22Rv1 (cell line): ENCODE data around the gene ARID1B.

ENCODE experiments used
- H3K27ac ChIP-seq: fragments of 450-650 bp; 2 replicates; pipeline ENCODE4 v1.5.1; 2017
- CTCF ChIP-seq: fragments of 450-650 bp; IDR thresholded peaks from 2 replicates; pipeline ENCODE4 v1.5.1; 2017; ENCODE audit warnings: mild to moderate bottlenecking
- ZFX ChIP-seq: fragments of 450-650 bp; IDR thresholded peaks from 2 replicates; pipeline ENCODE4 v1.6.1; 2017; ENCODE audit warnings: antibody characterized with exemption, borderline replicate concordance

ARID1B gene

DNA sequence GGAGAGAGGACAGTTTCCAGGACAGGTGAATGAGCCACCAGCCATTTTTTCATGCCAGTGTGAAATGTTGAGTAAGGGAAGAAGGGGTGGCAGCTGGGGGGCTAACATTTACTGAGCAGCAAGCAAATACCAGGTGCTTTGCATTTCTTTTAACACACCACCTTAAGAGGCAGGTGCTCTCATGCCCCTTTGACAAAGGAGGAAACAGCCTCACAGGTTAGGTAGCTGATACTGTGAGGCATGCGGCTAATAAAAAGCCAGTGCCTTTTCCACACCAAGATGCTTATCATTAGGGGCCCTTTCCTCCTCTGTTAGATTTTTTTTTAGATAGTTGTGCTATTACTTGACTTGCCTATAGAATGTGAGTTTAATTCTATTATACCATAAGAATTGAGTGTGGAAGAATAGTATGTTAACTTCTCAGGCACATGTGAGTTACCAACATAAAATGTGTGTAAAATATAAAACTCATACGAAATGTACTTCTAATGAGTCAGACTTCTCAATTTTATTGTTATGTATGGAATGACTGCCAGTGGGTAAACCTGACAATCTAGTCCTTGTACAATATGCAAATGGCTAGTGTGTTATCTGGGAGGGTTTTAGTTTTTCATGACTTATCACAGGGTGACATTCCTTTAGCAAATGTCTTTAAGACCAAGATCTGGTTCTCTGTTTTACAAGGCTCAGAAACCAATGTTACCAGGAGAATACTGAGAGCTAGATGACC is 286.2 kb downstream of the ARID1B start:
- TF ChIP-seq CTCF, result no peak
- no peak for TF ChIP-seq ZFX
- H3K27ac ChIP-seq, result no peak overlapping the region

DNA sequence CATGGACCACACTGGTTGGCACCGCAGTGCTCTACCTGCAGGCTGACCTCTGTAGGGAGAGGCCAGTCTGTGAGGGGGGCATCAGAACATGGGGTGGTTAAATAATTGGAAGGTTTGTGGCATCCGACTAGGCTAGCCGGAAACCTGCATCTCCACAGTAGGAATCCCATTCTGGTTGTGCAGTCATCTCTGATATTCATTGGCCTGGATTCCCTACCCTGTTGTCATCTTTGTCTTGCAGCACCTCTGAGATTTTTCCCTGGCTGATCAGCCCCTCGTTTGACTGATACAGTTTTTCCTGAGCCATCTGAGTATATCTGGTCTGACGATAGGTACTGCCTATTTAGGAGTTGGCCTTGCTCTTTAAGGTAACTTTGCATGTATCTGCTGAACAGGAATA is 286.7 kb downstream of the ARID1B start:
- no peak overlapping the region for H3K27ac ChIP-seq
- TF ChIP-seq ZFX (no peak), CTCF (no peak)

DNA sequence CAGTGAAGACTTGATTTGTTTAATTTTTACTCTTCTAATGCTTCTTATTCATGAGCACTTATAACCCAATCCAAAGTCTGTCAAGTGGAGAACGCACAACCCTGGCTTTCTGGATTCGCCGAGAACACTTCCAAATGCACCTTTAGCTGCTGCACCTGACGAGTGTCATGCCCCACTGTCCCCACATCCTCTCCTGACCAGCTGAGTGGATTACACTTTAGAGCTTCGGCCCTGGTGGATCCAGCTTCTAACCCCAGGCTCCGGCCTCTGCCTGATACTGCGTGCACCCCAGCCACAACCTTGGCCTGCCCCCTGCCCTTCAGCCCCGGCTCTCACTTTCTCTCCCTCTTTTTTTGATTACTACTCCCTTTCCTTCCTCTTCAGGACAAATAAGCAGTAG is 287.3 kb downstream of the ARID1B start:
- TF ChIP-seq CTCF (no peak), ZFX (no peak)
- no peak overlapping the region for H3K27ac ChIP-seq

- TF ChIP-seq CTCF, result no peak
- TF ChIP-seq ZFX, result no peak
- no peak overlapping the region for H3K27ac ChIP-seq
Measured at GRCh38 chr6:157065366-157065765, 288.2 kb downstream of the ARID1B start.

DNA sequence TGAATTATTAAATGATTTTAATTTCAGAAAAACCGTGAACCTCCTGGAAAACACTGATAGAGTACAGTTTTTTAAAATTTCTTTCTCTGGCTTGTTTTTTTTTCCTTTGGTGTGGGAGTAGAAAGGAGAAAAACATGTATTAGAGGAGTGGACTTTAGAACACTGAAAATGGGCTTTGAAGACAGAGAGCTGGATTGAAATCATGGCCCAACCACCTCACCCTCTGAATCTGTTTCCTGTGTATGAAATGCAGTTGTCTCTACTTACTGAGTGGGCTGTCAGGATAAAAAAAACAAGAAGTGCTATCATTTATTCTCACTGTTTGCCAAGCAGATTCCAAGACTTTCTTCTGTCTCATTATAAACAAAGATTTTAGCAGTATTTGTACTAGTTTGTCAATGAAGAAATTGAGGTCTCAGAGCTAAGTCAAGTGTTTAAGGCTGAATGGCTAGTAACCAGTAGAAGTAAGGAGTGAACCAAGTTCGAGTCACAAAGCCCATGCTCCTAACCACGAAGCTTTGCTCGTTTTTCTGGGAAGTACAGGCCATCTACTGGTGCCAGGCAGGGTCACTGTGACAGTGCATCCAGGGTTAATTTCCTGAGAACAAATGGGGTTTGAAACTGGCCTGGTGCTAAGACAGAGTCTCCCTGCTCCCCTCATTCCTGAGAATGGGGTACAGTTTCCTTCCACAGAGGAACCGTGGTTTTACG is 289.8 kb downstream of the ARID1B start:
- no peak overlapping the region for H3K27ac ChIP-seq
- no peak for TF ChIP-seq CTCF
- TF ChIP-seq ZFX, result no peak

DNA sequence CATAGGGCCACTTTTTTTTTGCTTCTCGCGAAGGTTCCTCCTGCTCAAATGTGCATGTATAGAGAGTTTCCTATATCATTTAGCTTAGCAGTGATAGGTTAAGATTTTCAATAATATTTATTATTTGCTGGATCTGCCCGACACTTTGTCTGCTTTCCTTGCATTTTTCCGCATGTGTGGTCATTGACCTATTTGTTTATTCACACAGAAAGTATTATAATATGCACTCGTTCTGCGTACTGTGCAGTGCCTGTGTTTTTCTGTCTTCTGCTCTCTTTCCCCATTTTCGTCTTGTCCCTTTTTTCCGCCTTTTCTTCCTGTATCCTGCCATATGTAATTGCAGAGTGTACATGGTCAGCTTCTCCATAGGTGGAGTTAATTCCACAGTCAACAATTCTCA is 290.3 kb downstream of the ARID1B start:
- TF ChIP-seq ZFX (no peak), CTCF (no peak)
- no peak overlapping the region for H3K27ac ChIP-seq

DNA sequence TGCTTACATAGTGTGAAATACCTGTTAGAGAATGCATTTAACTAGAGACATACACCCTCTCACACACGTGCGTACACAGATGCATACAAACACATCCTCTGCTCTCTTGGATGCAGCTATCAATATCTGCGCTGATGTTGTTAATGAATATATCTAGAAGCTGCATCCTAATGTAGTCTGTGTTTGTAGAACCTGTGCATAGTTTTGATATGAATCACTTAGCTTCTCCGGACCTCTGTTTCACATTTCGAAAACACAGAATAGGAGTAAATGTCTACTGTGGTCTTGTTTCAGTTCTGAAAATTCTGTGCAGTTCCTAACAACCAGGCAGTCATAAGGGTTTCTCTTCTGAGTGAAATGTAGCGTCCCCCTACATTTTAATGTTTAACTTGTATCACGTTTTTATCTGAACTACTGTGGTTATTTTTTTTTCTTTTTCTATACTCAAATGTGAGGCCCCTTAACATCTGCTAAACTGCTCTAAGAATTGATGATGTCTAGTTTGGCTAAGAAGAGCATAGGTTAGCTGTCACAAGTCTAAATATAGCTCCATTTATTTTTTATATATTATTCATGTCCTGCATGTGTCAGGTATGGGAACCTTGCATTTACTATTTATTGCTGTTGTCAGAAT is 291.6 kb downstream of the ARID1B start:
- TF ChIP-seq ZFX (no peak), CTCF (no peak)
- H3K27ac ChIP-seq, result no peak overlapping the region
